ENCODE data around the gene APLN. TPM values are rescaled to one million over a fixed set of nuclear protein-coding genes. Genes with fewer than 3 reads are reported as not detected.

The APLN gene
- total RNA-seq, 1 donor from 2014 or later, result 0.32 TPM

GRCh38 chrX:129688097-129688496 is 33.3 kb upstream of the APLN start:
- Mint-ChIP-seq H3K4me3 (ENCODE audit: low read depth) (no peak overlapping the region), H3K27me3 (ENCODE audit: low read depth) (no peaks in the 10 kb centered on the region), H3K36me3 (ENCODE audit: low read depth) (no peaks in the 10 kb centered on the region), H3K4me1 (ENCODE audit: low read depth) (no peaks in the 10 kb centered on the region), H3K9me3 (no peaks in the 10 kb centered on the region), H3K27ac (no peak overlapping the region)
- intact Hi-C loops (cut with micrococcal nuclease), result no loop called here
- DNase-seq (ENCODE audit: low spot score), result no peak

- intact Hi-C loops (cut with micrococcal nuclease), result no loop called here
- H3K36me3 Mint-ChIP-seq (ENCODE audit: low read depth), result no peaks in the 10 kb centered on the region
- no peak for DNase-seq (ENCODE audit: low spot score)
- H3K27me3 Mint-ChIP-seq (ENCODE audit: low read depth), result no peaks in the 10 kb centered on the region
- H3K4me3 Mint-ChIP-seq (ENCODE audit: low read depth), result no peak overlapping the region
- H3K27ac Mint-ChIP-seq, result no peak overlapping the region
- no peaks in the 10 kb centered on the region for H3K9me3 Mint-ChIP-seq
- H3K4me1 Mint-ChIP-seq (ENCODE audit: low read depth), result no peaks in the 10 kb centered on the region
Measured at GRCh38 chrX:129686422-129686948, 31.7 kb upstream of the APLN start.

- Mint-ChIP-seq H3K27me3 (ENCODE audit: low read depth) (no peaks in the 10 kb centered on the region), H3K9me3 (no peaks in the 10 kb centered on the region), H3K27ac (no peak overlapping the region), H3K4me1 (ENCODE audit: low read depth) (no peaks in the 10 kb centered on the region), H3K36me3 (ENCODE audit: low read depth) (no peaks in the 10 kb centered on the region), H3K4me3 (ENCODE audit: low read depth) (no peak overlapping the region)
- no peak for DNase-seq (ENCODE audit: low spot score)
- intact Hi-C loops (cut with micrococcal nuclease), result no loop called here
Measured at GRCh38 chrX:129682979-129683378, 28.2 kb upstream of the APLN start.

DNA sequence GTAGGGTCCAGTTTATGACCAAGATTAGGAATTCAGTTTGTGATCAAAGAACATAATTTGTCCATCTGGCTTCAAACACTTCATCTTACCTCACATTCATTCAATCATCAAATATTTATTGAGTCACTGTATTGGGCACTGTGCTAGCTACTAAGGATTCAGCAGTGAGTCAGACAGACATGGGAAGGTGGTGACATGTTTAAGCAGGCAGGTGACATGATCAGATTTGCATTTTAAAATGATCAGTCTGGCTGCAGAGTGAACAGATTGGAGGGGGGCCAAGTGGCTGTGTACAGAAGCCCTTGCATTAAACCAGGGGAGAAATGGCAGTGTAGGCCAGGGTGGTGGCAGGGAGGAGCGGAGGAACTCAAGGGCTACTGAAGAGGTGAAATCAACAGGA is 25.1 kb upstream of the APLN start:
- no peak for DNase-seq (ENCODE audit: low spot score)
- Mint-ChIP-seq H3K27ac (no peak overlapping the region), H3K27me3 (ENCODE audit: low read depth) (peaks cover 15% of the 10 kb centered on the region), H3K9me3 (no peaks in the 10 kb centered on the region), H3K4me3 (ENCODE audit: low read depth) (no peak overlapping the region), H3K36me3 (ENCODE audit: low read depth) (no peaks in the 10 kb centered on the region), H3K4me1 (ENCODE audit: low read depth) (peaks cover 4% of the 10 kb centered on the region)
- intact Hi-C loops (cut with micrococcal nuclease), result loop anchor here (5.0 kb wide), 1 partner anchor 57 kb away; the partner anchor contains the start of gene XPNPEP2

- H3K27me3 Mint-ChIP-seq (ENCODE audit: low read depth), result peaks cover 23% of the 10 kb centered on the region
- peak overlapping the region; percentile 49 for H3K4me3 Mint-ChIP-seq (ENCODE audit: low read depth)
- no peaks in the 10 kb centered on the region for H3K9me3 Mint-ChIP-seq
- intact Hi-C loops (cut with micrococcal nuclease), result loop anchor here (5.0 kb wide), 1 partner anchor 59 kb away; the partner anchor contains the start of gene XPNPEP2
- H3K36me3 Mint-ChIP-seq (ENCODE audit: low read depth), result no peaks in the 10 kb centered on the region
- H3K27ac Mint-ChIP-seq, result no peak overlapping the region
- DNase-seq (ENCODE audit: low spot score), result no peak
- peaks cover 4% of the 10 kb centered on the region for H3K4me1 Mint-ChIP-seq (ENCODE audit: low read depth)
Measured at GRCh38 chrX:129678614-129679195, 23.9 kb upstream of the APLN start.

GRCh38 chrX:129667412-129667811 is 12.7 kb upstream of the APLN start:
- Mint-ChIP-seq H3K27me3 (ENCODE audit: low read depth) (peaks cover 44% of the 10 kb centered on the region), H3K4me3 (ENCODE audit: low read depth) (no peak overlapping the region), H3K36me3 (ENCODE audit: low read depth) (no peaks in the 10 kb centered on the region), H3K4me1 (ENCODE audit: low read depth) (peaks cover 5% of the 10 kb centered on the region), H3K27ac (no peak overlapping the region), H3K9me3 (peaks cover 13% of the 10 kb centered on the region)
- no peak for DNase-seq (ENCODE audit: low spot score)
- intact Hi-C loops (cut with micrococcal nuclease), result no loop called here

- no peak overlapping the region for H3K4me3 Mint-ChIP-seq (ENCODE audit: low read depth)
- H3K36me3 Mint-ChIP-seq (ENCODE audit: low read depth), result no peaks in the 10 kb centered on the region
- intact Hi-C loops (cut with micrococcal nuclease), result no loop called here
- H3K27me3 Mint-ChIP-seq (ENCODE audit: low read depth), result peaks cover 52% of the 10 kb centered on the region
- no peak for DNase-seq (ENCODE audit: low spot score)
- H3K9me3 Mint-ChIP-seq, result peaks cover 9% of the 10 kb centered on the region
- H3K27ac Mint-ChIP-seq, result no peak overlapping the region
- H3K4me1 Mint-ChIP-seq (ENCODE audit: low read depth), result peaks cover 5% of the 10 kb centered on the region
Measured at GRCh38 chrX:129665916-129666644, 11.3 kb upstream of the APLN start.

GRCh38 chrX:129663171-129663570 is 8.4 kb upstream of the APLN start:
- Mint-ChIP-seq H3K36me3 (ENCODE audit: low read depth) (no peaks in the 10 kb centered on the region), H3K27ac (no peak overlapping the region)

DNA sequence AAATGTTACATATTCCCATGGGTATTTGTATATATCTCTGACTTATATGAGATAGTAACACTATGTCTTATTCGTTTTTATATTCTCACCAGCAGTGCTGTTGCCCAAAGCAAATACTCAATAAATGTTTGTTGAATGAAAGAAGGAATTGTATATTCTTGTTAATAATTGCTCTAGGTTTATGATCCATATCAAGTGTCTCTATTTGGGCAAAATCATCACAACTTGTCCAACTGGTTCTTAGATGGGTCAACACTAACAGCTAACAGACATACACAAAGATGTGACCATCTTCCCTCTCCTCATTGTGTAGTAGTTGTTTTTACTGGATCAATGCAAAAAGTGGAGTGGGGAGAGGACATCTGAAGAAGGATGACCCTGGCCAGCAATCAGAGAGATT is 6.6 kb upstream of the APLN start:
- Mint-ChIP-seq H3K9me3 (no peaks in the 10 kb centered on the region), H3K27ac (no peak overlapping the region), H3K4me3 (ENCODE audit: low read depth) (no peak overlapping the region), H3K27me3 (ENCODE audit: low read depth) (peaks cover 36% of the 10 kb centered on the region), H3K36me3 (ENCODE audit: low read depth) (no peaks in the 10 kb centered on the region), H3K4me1 (ENCODE audit: low read depth) (no peaks in the 10 kb centered on the region)
- no peak for DNase-seq (ENCODE audit: low spot score)
- intact Hi-C loops (cut with micrococcal nuclease), result no loop called here

More at GRCh38 chrX:129663171-129663570, 8.4 kb upstream of the APLN start:
- intact Hi-C loops (cut with micrococcal nuclease), result no loop called here
- DNase-seq (ENCODE audit: low spot score), result no peak
- Mint-ChIP-seq H3K4me1 (ENCODE audit: low read depth) (no peaks in the 10 kb centered on the region), H3K4me3 (ENCODE audit: low read depth) (no peak overlapping the region), H3K27me3 (ENCODE audit: low read depth) (peaks cover 41% of the 10 kb centered on the region), H3K9me3 (peaks cover 7% of the 10 kb centered on the region)

DNA sequence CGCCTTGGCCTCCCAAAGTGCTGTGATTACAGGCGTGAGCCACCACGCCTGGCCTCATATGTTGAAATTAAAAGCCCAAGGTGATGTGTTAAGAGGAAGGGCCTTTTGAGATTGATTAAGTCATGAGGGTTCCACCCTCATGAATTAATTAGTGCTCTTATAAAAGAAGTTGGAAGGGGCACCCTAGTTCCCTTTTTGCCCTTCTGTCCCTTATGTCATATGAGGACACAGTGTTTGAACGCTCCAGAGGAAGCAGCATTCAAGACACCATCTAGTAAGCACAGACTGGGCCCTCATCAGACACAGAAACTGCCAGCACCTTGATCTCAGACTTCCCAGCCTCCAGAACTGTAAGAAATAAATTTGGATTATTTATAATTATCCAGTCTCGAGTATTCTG is 5.1 kb upstream of the APLN start:
- Mint-ChIP-seq H3K4me1 (ENCODE audit: low read depth) (peaks cover 3% of the 10 kb centered on the region), H3K9me3 (no peaks in the 10 kb centered on the region), H3K4me3 (ENCODE audit: low read depth) (no peak overlapping the region), H3K27me3 (ENCODE audit: low read depth) (peaks cover 35% of the 10 kb centered on the region), H3K36me3 (ENCODE audit: low read depth) (no peaks in the 10 kb centered on the region), H3K27ac (no peak overlapping the region)
- no peak for DNase-seq (ENCODE audit: low spot score)
- intact Hi-C loops (cut with micrococcal nuclease), result no loop called here

DNA sequence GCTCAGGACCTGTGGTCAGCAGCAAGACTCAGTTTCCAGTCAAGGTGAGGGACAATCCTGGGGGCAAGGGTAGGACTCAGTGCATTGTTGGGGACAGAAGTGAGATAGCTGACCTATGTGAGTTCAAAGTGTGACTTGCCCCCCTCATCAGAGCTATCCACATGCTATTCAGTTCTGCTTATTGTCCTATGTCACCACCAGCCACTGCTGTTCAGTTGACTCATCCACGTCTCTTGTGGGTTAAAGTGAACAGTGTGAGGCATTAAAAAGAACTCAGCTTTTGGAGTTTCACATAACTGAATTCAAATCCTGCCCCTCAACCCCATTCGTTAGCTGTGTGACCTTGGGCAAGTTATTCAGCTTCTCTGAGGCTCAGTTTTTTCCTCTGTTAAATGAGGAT is 4.4 kb upstream of the APLN start:
- H3K4me3 Mint-ChIP-seq (ENCODE audit: low read depth), result no peak overlapping the region
- H3K27ac Mint-ChIP-seq, result no peak overlapping the region
- H3K27me3 Mint-ChIP-seq (ENCODE audit: low read depth), result peaks cover 31% of the 10 kb centered on the region
- H3K9me3 Mint-ChIP-seq, result no peaks in the 10 kb centered on the region
- intact Hi-C loops (cut with micrococcal nuclease), result no loop called here
- peaks cover 3% of the 10 kb centered on the region for H3K4me1 Mint-ChIP-seq (ENCODE audit: low read depth)
- no peak for DNase-seq (ENCODE audit: low spot score)
- no peaks in the 10 kb centered on the region for H3K36me3 Mint-ChIP-seq (ENCODE audit: low read depth)

DNA sequence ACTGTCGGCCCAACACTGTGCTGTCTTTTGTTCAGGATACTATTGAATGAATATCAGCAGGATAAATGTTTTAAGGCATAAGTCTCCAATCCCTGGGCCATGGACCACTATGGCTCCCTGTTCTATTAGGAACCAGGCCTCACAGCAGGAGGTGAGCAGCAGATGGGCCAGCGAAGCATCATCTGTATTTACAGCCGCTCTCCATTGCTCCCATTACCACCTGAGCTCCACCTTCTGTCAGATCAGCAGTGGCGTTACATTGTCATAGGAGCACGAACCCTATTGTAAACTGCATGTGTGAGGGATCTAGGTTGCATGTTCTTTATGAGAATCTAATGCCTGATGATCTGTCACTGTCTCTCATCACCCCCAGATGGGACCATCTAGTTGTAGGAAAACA is 3.7 kb upstream of the APLN start:
- intact Hi-C loops (cut with micrococcal nuclease), result no loop called here
- Mint-ChIP-seq H3K27ac (no peak overlapping the region), H3K27me3 (ENCODE audit: low read depth) (peaks cover 28% of the 10 kb centered on the region), H3K9me3 (no peaks in the 10 kb centered on the region), H3K36me3 (ENCODE audit: low read depth) (no peaks in the 10 kb centered on the region), H3K4me1 (ENCODE audit: low read depth) (peaks cover 3% of the 10 kb centered on the region), H3K4me3 (ENCODE audit: low read depth) (no peak overlapping the region)
- no peak for DNase-seq (ENCODE audit: low spot score)

GRCh38 chrX:129655547-129656249 is 942 bp upstream of the APLN start:
- H3K27me3 Mint-ChIP-seq (ENCODE audit: low read depth), result peaks cover 25% of the 10 kb centered on the region
- H3K9me3 Mint-ChIP-seq, result no peaks in the 10 kb centered on the region
- H3K4me1 Mint-ChIP-seq (ENCODE audit: low read depth), result peaks cover 3% of the 10 kb centered on the region
- H3K36me3 Mint-ChIP-seq (ENCODE audit: low read depth), result no peaks in the 10 kb centered on the region
- peak overlapping the region; percentile 67 for H3K4me3 Mint-ChIP-seq (ENCODE audit: low read depth)
- H3K27ac Mint-ChIP-seq, result no peak overlapping the region
- no peak for DNase-seq (ENCODE audit: low spot score)
- intact Hi-C loops (cut with micrococcal nuclease), result loop anchor here (1.0 kb wide), 1 partner anchor 168 kb away; no protein-coding TSS in a partner anchor
